Fibroblast of lung (primary cell): ENCODE measurements around the gene SEPHS1. TPM values are rescaled to one million over a fixed set of nuclear protein-coding genes. Genes with fewer than 3 reads are reported as not detected.

Experiments
- DNase-seq, 2 donors: peaks; one replicate each; pipeline versions ENCODE4 v3.0.0 to v3.0.0-alpha.2; 2010; ENCODE audit warnings: low read depth in 2 of 2
- H2AFZ ChIP-seq: 2 replicates; pipeline ENCODE4 v1.5.1; 2012; ENCODE audit warnings: low read length, control low read depth, inconsistent platforms
- H3K27ac ChIP-seq: 2 replicates; pipeline ENCODE4 v1.5.1; 2011; ENCODE audit warnings: low read length, control low read depth; ENCODE audit not compliant: insufficient read depth
- H3K27me3 ChIP-seq: 2 replicates; pipeline ENCODE4 v1.5.1; 2011; ENCODE audit warnings: mild to moderate bottlenecking, low read length; ENCODE audit not compliant: control insufficient read depth, insufficient read depth
- H3K36me3 ChIP-seq: 2 replicates; pipeline ENCODE4 v1.5.1; 2011; ENCODE audit warnings: low read length; ENCODE audit not compliant: control insufficient read depth, insufficient read depth
- H3K4me1 ChIP-seq: 2 replicates; pipeline ENCODE4 v1.5.1; 2011; ENCODE audit warnings: low read length; ENCODE audit not compliant: control insufficient read depth, insufficient read depth; ENCODE audit errors: extremely low read depth
- H3K4me2 ChIP-seq: 2 replicates; pipeline ENCODE4 v1.5.1; 2011; ENCODE audit warnings: low read length, control low read depth; ENCODE audit not compliant: insufficient read depth; ENCODE audit errors: extremely low read depth
- H3K4me3 ChIP-seq, 4 experiments: fragments of 200-600 bp in 1 of 4; sonication (generic) in 1 of 4; replicated peaks in 1 of 4; 2 replicates each; pipeline ENCODE4 v1.5.1; 2011 to 2016; ENCODE audit warnings: low read length in 4 of 4, low read depth in 3 of 4, mild to moderate bottlenecking in 3 of 4, control low read depth in 2 of 4, inconsistent platforms in 1 of 4, mixed read lengths in 1 of 4; ENCODE audit not compliant: insufficient read depth in 1 of 4; ENCODE audit errors: control extremely low read depth in 1 of 4
- H3K79me2 ChIP-seq: 2 replicates; pipeline ENCODE4 v1.5.1; 2012; ENCODE audit warnings: mild to moderate bottlenecking, low read length, inconsistent platforms; ENCODE audit not compliant: control insufficient read depth, insufficient read depth
- H3K9ac ChIP-seq: 2 replicates; pipeline ENCODE4 v1.5.1; 2011; ENCODE audit warnings: mild to moderate bottlenecking, low read length, control low read depth; ENCODE audit not compliant: insufficient read depth
- H3K9me3 ChIP-seq: 2 replicates; pipeline ENCODE4 v1.5.1; 2012; ENCODE audit warnings: low read depth, low read length; ENCODE audit not compliant: control insufficient read depth, insufficient read depth
- H4K20me1 ChIP-seq: 2 replicates; pipeline ENCODE4 v1.5.1; 2011; ENCODE audit warnings: low read length; ENCODE audit not compliant: control insufficient read depth, insufficient read depth; ENCODE audit errors: extremely low read depth
- EZH2 ChIP-seq: IDR thresholded peaks from 2 replicates; pipeline ENCODE4 v1.5.1; 2012; ENCODE audit warnings: low read length, control low read depth, mild to moderate bottlenecking; ENCODE audit errors: missing control alignments
- polyA plus RNA-seq, 2 donors: library from polyadenylated mRNA; depleted of rRNA in 1 of 2; stranded (reverse) in 1 of 2; unstranded in 1 of 2; fragments of >200 nt; gene quantifications; 2 replicates each; pipeline ENCODE4 v1.2.1, GENCODE V29; 2011 to 2012; ENCODE audit warnings: missing spikeins in 1 of 2
- total RNA-seq: library from RNA; depleted of rRNA; stranded (reverse); fragments of >200 nt; gene quantifications from 2 replicates; pipeline ENCODE4 v1.2.1, GENCODE V29; 2014
- TF ChIP-seq, protein P1 (sequence below), 2 donors: IDR thresholded peaks in 1 of 2; conservative IDR thresholded peaks in 1 of 2; 1 replicate in 1 of 2; 2 replicates in 1 of 2; pipeline ENCODE4 v1.5.1; 2011 to 2012; ENCODE audit warnings: low read length in 2 of 2, control low read depth in 1 of 2, inconsistent platforms in 1 of 2, low read depth in 1 of 2, mild to moderate bottlenecking in 1 of 2

The SEPHS1 gene
- total and polyA plus RNA-seq, 2 donors (not counting 1 experiment from before 2014, with no cell fraction given), result 27.4 to 50.6 TPM

DNA sequence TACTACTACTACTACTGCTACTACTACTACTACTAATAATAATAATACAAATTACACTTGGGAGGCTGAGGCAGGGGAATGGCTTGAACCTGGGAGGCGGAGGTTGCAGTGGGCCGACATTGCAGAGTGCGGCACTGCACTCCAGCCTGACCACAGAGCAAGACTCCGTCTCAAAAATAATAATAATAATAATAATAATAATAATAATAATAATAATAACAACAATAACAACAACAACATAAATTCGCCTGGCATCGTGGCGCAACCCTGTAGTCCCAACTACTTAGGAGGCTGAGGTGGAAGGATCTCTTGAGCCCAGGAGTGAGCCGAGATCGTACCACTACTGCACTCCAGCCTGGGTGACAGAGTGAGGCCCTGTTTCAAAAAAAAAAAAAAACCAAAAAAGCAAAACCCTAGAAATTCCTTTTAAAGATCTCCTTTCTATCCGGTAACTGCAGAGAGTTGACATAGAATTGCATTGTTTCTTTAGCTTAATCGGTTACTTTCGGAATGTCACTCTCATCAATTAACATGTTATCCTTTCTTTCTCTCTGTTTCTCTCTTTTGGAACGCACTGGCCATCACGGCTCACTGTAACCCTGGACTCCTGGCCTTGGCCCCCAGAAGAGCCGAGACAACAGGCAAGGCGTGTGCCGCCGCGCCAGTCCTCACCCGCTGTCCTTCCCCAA, 49.2 kb downstream of the SEPHS1 start:
- Histone ChIP-seq H3K4me1 (no peaks in the 10 kb centered on the region), H3K79me2 (no peaks in the 10 kb centered on the region), H3K27me3 (no peaks in the 10 kb centered on the region), H4K20me1 (no peaks in the 10 kb centered on the region), H3K9ac (peak overlapping the region; percentile 85), H2AFZ (peak overlapping the region; percentile 77), H3K27ac (peak overlapping the region; percentile 77), H3K9me3 (no peaks in the 10 kb centered on the region), H3K36me3 (no peaks in the 10 kb centered on the region), H3K4me3 (peak overlapping the region; percentile 49 to 78 (median 60)), H3K4me2 (peak overlapping the region; percentile 90)
- TF ChIP-seq EZH2, result no peak
- TF ChIP-seq, protein P1, sequence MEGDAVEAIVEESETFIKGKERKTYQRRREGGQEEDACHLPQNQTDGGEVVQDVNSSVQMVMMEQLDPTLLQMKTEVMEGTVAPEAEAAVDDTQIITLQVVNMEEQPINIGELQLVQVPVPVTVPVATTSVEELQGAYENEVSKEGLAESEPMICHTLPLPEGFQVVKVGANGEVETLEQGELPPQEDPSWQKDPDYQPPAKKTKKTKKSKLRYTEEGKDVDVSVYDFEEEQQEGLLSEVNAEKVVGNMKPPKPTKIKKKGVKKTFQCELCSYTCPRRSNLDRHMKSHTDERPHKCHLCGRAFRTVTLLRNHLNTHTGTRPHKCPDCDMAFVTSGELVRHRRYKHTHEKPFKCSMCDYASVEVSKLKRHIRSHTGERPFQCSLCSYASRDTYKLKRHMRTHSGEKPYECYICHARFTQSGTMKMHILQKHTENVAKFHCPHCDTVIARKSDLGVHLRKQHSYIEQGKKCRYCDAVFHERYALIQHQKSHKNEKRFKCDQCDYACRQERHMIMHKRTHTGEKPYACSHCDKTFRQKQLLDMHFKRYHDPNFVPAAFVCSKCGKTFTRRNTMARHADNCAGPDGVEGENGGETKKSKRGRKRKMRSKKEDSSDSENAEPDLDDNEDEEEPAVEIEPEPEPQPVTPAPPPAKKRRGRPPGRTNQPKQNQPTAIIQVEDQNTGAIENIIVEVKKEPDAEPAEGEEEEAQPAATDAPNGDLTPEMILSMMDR (conservative IDR thresholded peaks at IDR 0.05 in 1 of 2, IDR thresholded peaks at IDR 0.05 in 1 of 2; ENCODE audit: low read depth in 1 of 2, low read length in 2 of 2), result no peak
- DNase-seq, result no peak

DNA sequence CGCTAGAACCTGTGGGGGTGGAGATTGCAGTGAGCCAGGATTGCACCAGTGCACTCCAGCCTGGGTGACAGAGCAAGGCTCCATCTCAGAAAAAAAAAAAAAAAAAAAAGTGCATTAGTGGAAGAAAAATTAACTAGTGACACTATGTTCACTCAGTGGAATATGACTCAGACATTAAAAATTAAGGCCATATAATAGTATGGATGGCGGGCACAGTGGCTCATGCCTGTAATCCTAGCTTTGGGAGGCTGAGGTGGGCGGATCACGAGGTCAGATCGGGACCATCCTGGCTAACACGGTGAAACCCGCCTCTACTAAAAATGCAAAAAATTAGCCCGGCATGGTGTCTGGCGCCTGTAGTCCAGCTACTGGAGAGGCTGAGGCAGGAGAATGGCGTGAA, 51.6 kb downstream of the SEPHS1 start:
- Histone ChIP-seq H3K9ac (no peak overlapping the region), H3K9me3 (no peaks in the 10 kb centered on the region), H3K4me3 (no peak overlapping the region), H4K20me1 (no peaks in the 10 kb centered on the region), H3K27me3 (no peaks in the 10 kb centered on the region), H3K36me3 (no peaks in the 10 kb centered on the region), H2AFZ (no peak overlapping the region), H3K4me1 (no peaks in the 10 kb centered on the region), H3K4me2 (no peak overlapping the region), H3K27ac (no peak overlapping the region), H3K79me2 (no peaks in the 10 kb centered on the region)
- peak in 1 of 2 donors; percentile 15 for DNase-seq
- TF ChIP-seq, protein P1 (conservative IDR thresholded peaks at IDR 0.05 in 1 of 2, IDR thresholded peaks at IDR 0.05 in 1 of 2; ENCODE audit: low read depth in 1 of 2, low read length in 2 of 2), result no peak
- no peak for TF ChIP-seq EZH2

DNA sequence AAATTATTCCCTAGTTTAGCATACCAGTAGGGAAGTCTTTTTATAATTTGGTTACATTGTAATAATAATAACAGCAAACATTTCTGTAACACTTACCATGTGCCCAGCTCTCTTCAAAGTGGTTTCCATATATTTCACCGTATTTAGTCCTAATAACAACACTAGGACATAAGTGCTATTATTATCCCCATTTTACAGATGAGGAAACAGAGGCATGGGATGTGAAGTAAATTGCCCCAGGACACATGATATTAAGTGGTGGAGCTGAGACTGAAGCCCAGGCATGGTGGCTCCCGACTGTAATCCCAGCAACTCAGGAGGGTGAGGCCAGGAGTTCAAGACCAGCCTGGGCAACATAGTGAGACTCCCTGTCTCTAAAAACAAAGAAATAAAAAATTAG, 53.3 kb downstream of the SEPHS1 start:
- no peaks in the 10 kb centered on the region for H3K79me2 ChIP-seq
- no peak overlapping the region for H3K27ac ChIP-seq
- H3K27me3 ChIP-seq, result no peaks in the 10 kb centered on the region
- no peaks in the 10 kb centered on the region for H3K9me3 ChIP-seq
- H3K4me3 ChIP-seq, result no peak overlapping the region
- H3K4me2 ChIP-seq, result no peak overlapping the region
- no peaks in the 10 kb centered on the region for H3K4me1 ChIP-seq
- H4K20me1 ChIP-seq, result no peaks in the 10 kb centered on the region
- TF ChIP-seq, protein P1 (conservative IDR thresholded peaks at IDR 0.05 in 1 of 2, IDR thresholded peaks at IDR 0.05 in 1 of 2; ENCODE audit: low read depth in 1 of 2, low read length in 2 of 2), result no peak
- H2AFZ ChIP-seq, result no peak overlapping the region
- DNase-seq, result no peak
- H3K9ac ChIP-seq, result no peak overlapping the region
- no peaks in the 10 kb centered on the region for H3K36me3 ChIP-seq
